Umbilical cord (tissue), 2 donors: ENCODE data around the gene SLC34A1. TPM values are rescaled to one million over a fixed set of nuclear protein-coding genes. Genes with fewer than 3 reads are reported as not detected.

Experiments used
- DNase-seq: peaks from one replicate; pipeline ENCODE4 v3.0.0-alpha.2; 2015; ENCODE audit warnings: low spot score
- total RNA-seq: library from RNA; depleted of rRNA; stranded (reverse); fragments of >200 nt; gene quantifications from one replicate; pipeline ENCODE4 v1.2.3, GENCODE V29; 2014; ENCODE audit warnings: low replicate concordance; ENCODE audit not compliant: insufficient read depth

SLC34A1 gene
- total RNA-seq, 1 donor from 2014 or later: 2.2 TPM

- DNase-seq: no peak
Observed at GRCh38 chr5:177445052-177445916, 61.0 kb downstream of the SLC34A1 start.

GRCh38 chr5:177445917-177446199 lies 61.6 kb downstream of the SLC34A1 start:
- no peak for DNase-seq

GRCh38 chr5:177446200-177447065 lies 62.2 kb downstream of the SLC34A1 start, which contains the start of gene PRR7:
Gene PRR7 (plus strand): TSS chr5:177446814. CDS start chr5:177455068, 8,254 bp downstream.
- peak; percentile 63 for DNase-seq

- peak; percentile 48 for DNase-seq
Observed at GRCh38 chr5:177447066-177447610, 62.9 kb downstream of the SLC34A1 start.

GRCh38 chr5:177447611-177448243 lies 63.5 kb downstream of the SLC34A1 start:
- DNase-seq: peak; percentile 26

Other genes starting within 250 kb of the SLC34A1 start
- 31.5 TPM for gene RAB24, start 80.7 kb upstream of the SLC34A1 start, total RNA-seq
- 55.4 TPM for gene PRELID1, start 80.6 kb upstream of the SLC34A1 start, total RNA-seq
- gene MXD3, start 72.5 kb upstream of the SLC34A1 start, total RNA-seq: 3.6 TPM
- 175 TPM for gene LMAN2, start 32.8 kb upstream of the SLC34A1 start, total RNA-seq
- 6.5 TPM for gene RGS14, start 26.5 kb upstream of the SLC34A1 start, total RNA-seq
- not detected for gene PFN3, start 16.2 kb downstream of the SLC34A1 start, total RNA-seq
- gene F12, start 25.1 kb downstream of the SLC34A1 start, total RNA-seq: not detected
- 17.3 TPM for gene GRK6, start 42.2 kb downstream of the SLC34A1 start, total RNA-seq
- gene PRR7, start 62.4 kb downstream of the SLC34A1 start, total RNA-seq: not detected
- 83.3 TPM for gene DBN1, start 89.2 kb downstream of the SLC34A1 start, total RNA-seq
- 247 TPM for gene PDLIM7, start 113.2 kb downstream of the SLC34A1 start, total RNA-seq
- gene DOK3, start 125.4 kb downstream of the SLC34A1 start, total RNA-seq: 19.7 TPM
- gene DDX41, start 132.5 kb downstream of the SLC34A1 start, total RNA-seq: 56.3 TPM
- gene FAM193B, start 170.1 kb downstream of the SLC34A1 start, total RNA-seq: 43.8 TPM
- 62.1 TPM for gene TMED9, start 207.8 kb downstream of the SLC34A1 start, total RNA-seq
- gene B4GALT7, start 215.7 kb downstream of the SLC34A1 start, total RNA-seq: 26.0 TPM